K562 (cell line): ENCODE results near the gene VWA2. TPM values are rescaled to one million over a fixed set of nuclear protein-coding genes. Genes with fewer than 3 reads are reported as not detected.

Experiments used
- ATAC-seq: fragments of 200-7000 bp; cut with Tn5 transposase; 3 replicates; pipeline ENCODE4 v1.9.1; 2020; ENCODE audit warnings: moderate library complexity
- BruUV-seq: library from RNA; stranded (reverse); fragments of 400-500 nt; replicated peaks from 2 replicates; lab custom pipeline; 2021; lab: Mats Ljungman, UMichigan
- CTCF ChIA-PET: fragments of 300-600 bp; formaldehyde crosslinking; extraction: SDS; loops from one replicate; lab custom pipeline; 2021; ENCODE audit warnings: low intra/inter-chr PET ratio; lab: Yijun Ruan, JAX
- POLR2A ChIA-PET: fragments of 300-600, 350-650 bp; sonication (Branson Sonifier 250); formaldehyde crosslinking; extraction: SDS; loops from one replicate; lab custom pipeline; 2021; ENCODE audit warnings: antibody characterized with exemption, inconsistent platforms; lab: Yijun Ruan, JAX
- DNase-seq, 4 experiments: peaks; one replicate each; pipeline versions ENCODE4 v3.0.0 to v3.0.0-alpha.2; 2011 to 2018; ENCODE audit warnings: low spot score in 3 of 4, mixed read lengths in 3 of 4; ENCODE audit errors: extremely low read depth in 1 of 4
- FAIRE-seq: peaks from 2 replicates; lab custom pipeline; 2011; peaks lifted over from hg19 to GRCh38; lab: Jason Lieb, UNC
- H2AFZ ChIP-seq: 2 replicates; pipeline ENCODE4 v1.6.0; 2011; ENCODE audit warnings: low read depth, low read length, control low read depth, inconsistent platforms
- H3K27ac ChIP-seq: fragments of 200-600 bp; 3 replicates; pipeline ENCODE4 v1.8.0; 2011; ENCODE audit warnings: low read depth, mild to moderate bottlenecking, control low read depth, inconsistent platforms, low read length, moderate library complexity, mixed read lengths; ENCODE audit errors: extremely low read depth
- H3K27me3 ChIP-seq, 2 experiments: fragments of 300-600 bp in 1 of 2; 2 replicates in 1 of 2; 3 replicates in 1 of 2; pipeline versions ENCODE4 v1.6.0 to v1.8.0; 2011; ENCODE audit warnings: inconsistent platforms in 2 of 2, low read length in 2 of 2, mild to moderate bottlenecking in 1 of 2, mixed read lengths in 1 of 2, moderate library complexity in 1 of 2; ENCODE audit not compliant: control insufficient read depth in 2 of 2, insufficient read depth in 2 of 2
- H3K36me3 ChIP-seq: fragments of 300-600 bp; 3 replicates; pipeline ENCODE4 v1.8.0; 2011; ENCODE audit warnings: mild to moderate bottlenecking, low read length, inconsistent platforms; ENCODE audit not compliant: control insufficient read depth, insufficient read depth
- H3K4me1 ChIP-seq, 2 experiments: fragments of 200-600 bp in 1 of 2; replicated peaks in 1 of 2; 2 replicates in 1 of 2; 3 replicates in 1 of 2; pipeline versions ENCODE4 v1.5.1 to v1.8.0; 2011; ENCODE audit warnings: inconsistent platforms in 2 of 2, low read length in 2 of 2, mild to moderate bottlenecking in 1 of 2, mixed read lengths in 1 of 2, moderate library complexity in 1 of 2; ENCODE audit not compliant: control insufficient read depth in 2 of 2, insufficient read depth in 2 of 2
- H3K4me2 ChIP-seq: 2 replicates; pipeline ENCODE4 v1.6.1; 2011; ENCODE audit warnings: low read length, control low read depth, inconsistent platforms, mixed read lengths; ENCODE audit not compliant: insufficient read depth
- H3K4me3 ChIP-seq: fragments of 200-600 bp; sonication (generic), shearing (Covaris generic); 2 replicates; pipeline ENCODE4 v1.5.1; 2016; ENCODE audit warnings: control low read depth, inconsistent platforms
- H3K79me2 ChIP-seq: fragments of 200-600 bp; 3 replicates; pipeline ENCODE4 v1.8.0; 2011; ENCODE audit warnings: low read length, inconsistent platforms; ENCODE audit not compliant: control insufficient read depth, insufficient read depth
- H3K9ac ChIP-seq, 2 experiments: 2 replicates each; pipeline versions ENCODE4 v1.6.0 to v1.6.1; 2011; ENCODE audit warnings: low read depth in 2 of 2, low read length in 2 of 2, control low read depth in 1 of 2, inconsistent platforms in 1 of 2, mild to moderate bottlenecking in 1 of 2, mixed read lengths in 1 of 2; ENCODE audit not compliant: insufficient read depth in 1 of 2
- H3K9me1 ChIP-seq: one replicate; pipeline ENCODE4 v1.6.0; 2011; ENCODE audit warnings: inconsistent platforms, mild to moderate bottlenecking, low read length, moderate library complexity; ENCODE audit not compliant: control insufficient read depth, insufficient read depth
- H3K9me3 ChIP-seq: replicated peaks from 2 replicates; pipeline ENCODE4 v1.5.1; 2011; ENCODE audit warnings: low read depth, low read length, inconsistent platforms; ENCODE audit not compliant: control insufficient read depth, insufficient read depth
- H4K20me1 ChIP-seq: replicated peaks from 2 replicates; pipeline ENCODE4 v1.6.1; 2011; ENCODE audit warnings: low read length, inconsistent platforms, mixed read lengths; ENCODE audit not compliant: control insufficient read depth, insufficient read depth
- CXXC5 ChIP-seq: fragments of 250-450 bp; sonication (Bioruptor Pico); IDR thresholded peaks from 2 replicates; pipeline ENCODE4 v1.8.0; 2022; ENCODE audit warnings: inconsistent platforms, mild to moderate bottlenecking, moderate library complexity
- PHF20 ChIP-seq: fragments of 450-650 bp; IDR thresholded peaks from 2 replicates; pipeline ENCODE4 v1.6.1; 2018; ENCODE audit not compliant: partially characterized antibody
- PPARD ChIP-seq: fragments of 250-450 bp; sonication (Bioruptor Pico); IDR thresholded peaks from 2 replicates; pipeline ENCODE4 v1.8.0; 2022; ENCODE audit warnings: inconsistent platforms, mild to moderate bottlenecking, moderate library complexity
- SAFB2 ChIP-seq: fragments of 200-400 bp; formaldehyde crosslinking; IDR thresholded peaks from 2 replicates; pipeline ENCODE4 v1.6.1; 2018; ENCODE audit warnings: borderline replicate concordance, low read length, low read depth, moderate library complexity; ENCODE audit not compliant: severe bottlenecking
- ZNF174 ChIP-seq: fragments of 250-450 bp; sonication (Bioruptor Pico); IDR thresholded peaks from 2 replicates; pipeline ENCODE4 v1.4.0; 2020; ENCODE audit warnings: mild to moderate bottlenecking
- ZNF316 ChIP-seq: fragments of 450-650 bp; IDR thresholded peaks from 2 replicates; pipeline ENCODE4 v1.6.1; 2016
- WGBS: fragments of 100-300 bp; shearing (Covaris generic); methylation state at CpG from one replicate; pipeline ENCODE4 v1.1.6; 2016; ENCODE audit warnings: low coverage, mixed read lengths; ENCODE audit not compliant: insufficient coverage; ENCODE audit errors: missing lambda C conversion rate; 5-methylcytosine and 5-hydroxymethylcytosine counted together
- in situ Hi-C: fragments of 300-500 bp; cut with MboI; formaldehyde crosslinking; loops from 4 replicates; pipeline ENCODE4 v1.15.0; 2018; ENCODE audit warnings: inconsistent platforms, mixed read lengths
- intact Hi-C: fragments of 100-400 bp; cut with micrococcal nuclease; formaldehyde crosslinking; loops from 2 replicates; pipeline ENCODE4 v1.14.2; 2022
- polyA plus RNA-seq, 8 experiments: library from polyadenylated mRNA; depleted of rRNA in 4 of 8; stranded (reverse) in 5 of 8; unstranded in 3 of 8; fragments of >200 nt; fragmentation: Nextera tagmentation in 2 of 8; fragmentation: Illumina TruSeq in 1 of 8; extraction: Ambion mirVana in 2 of 8; extraction: Trizol in 1 of 8; gene quantifications; 2 replicates each; pipeline versions ENCODE4 v1.2.1 to v1.2.3, GENCODE V29; 2011 to 2014; ENCODE audit warnings: inconsistent platforms in 1 of 8, missing spikeins in 1 of 8
- total RNA-seq, 7 experiments: library from RNA; depleted of rRNA in 6 of 7; stranded (reverse); fragments of >200 nt in 6 of 7; fragmentation: Illumina TruSeq in 2 of 7; extraction: Trizol in 2 of 7; gene quantifications; 2 replicates each; pipeline versions ENCODE4 v1.2.1 to v1.2.3, GENCODE V29; 2011 to 2021; ENCODE audit warnings: low replicate concordance in 1 of 7
- TF ChIP-seq, protein P1 (sequence below): fragments of 450-650 bp; IDR thresholded peaks from 2 replicates; pipeline ENCODE4 v1.6.1; 2016; ENCODE audit warnings: borderline replicate concordance
- TF ChIP-seq, protein P2 (sequence below), 2 experiments: fragments of 450-650 bp in 1 of 2; IDR thresholded peaks; 2 replicates each; pipeline ENCODE4 v1.6.1; 2011 to 2017; ENCODE audit warnings: low read depth in 2 of 2, antibody characterized with exemption in 1 of 2, borderline replicate concordance in 1 of 2, low read length in 1 of 2, mild to moderate bottlenecking in 1 of 2, mixed read lengths in 1 of 2; ENCODE audit not compliant: control insufficient read depth in 1 of 2
- TF ChIP-seq, protein P3 (sequence below): IDR thresholded peaks from 2 replicates; pipeline ENCODE4 v1.6.1; 2011; ENCODE audit not compliant: insufficient read length; ENCODE audit errors: extremely low read depth
- TF ChIP-seq, protein P4 (sequence below): fragments of 250-450 bp; sonication (Bioruptor Pico); IDR thresholded peaks from 2 replicates; pipeline ENCODE4 v1.6.1; 2021; ENCODE audit warnings: mild to moderate bottlenecking
- TF ChIP-seq, protein P5 (sequence below): fragments of 250-450 bp; sonication (Bioruptor Pico); IDR thresholded peaks from 2 replicates; pipeline ENCODE4 v1.4.0; 2020; ENCODE audit warnings: mild to moderate bottlenecking, moderate library complexity

The VWA2 gene
- total and polyA plus RNA-seq, 9 of the 15 experiments (the other 6 are each of a cell fraction or from before 2014, with no cell fraction given) = not detected

DNA sequence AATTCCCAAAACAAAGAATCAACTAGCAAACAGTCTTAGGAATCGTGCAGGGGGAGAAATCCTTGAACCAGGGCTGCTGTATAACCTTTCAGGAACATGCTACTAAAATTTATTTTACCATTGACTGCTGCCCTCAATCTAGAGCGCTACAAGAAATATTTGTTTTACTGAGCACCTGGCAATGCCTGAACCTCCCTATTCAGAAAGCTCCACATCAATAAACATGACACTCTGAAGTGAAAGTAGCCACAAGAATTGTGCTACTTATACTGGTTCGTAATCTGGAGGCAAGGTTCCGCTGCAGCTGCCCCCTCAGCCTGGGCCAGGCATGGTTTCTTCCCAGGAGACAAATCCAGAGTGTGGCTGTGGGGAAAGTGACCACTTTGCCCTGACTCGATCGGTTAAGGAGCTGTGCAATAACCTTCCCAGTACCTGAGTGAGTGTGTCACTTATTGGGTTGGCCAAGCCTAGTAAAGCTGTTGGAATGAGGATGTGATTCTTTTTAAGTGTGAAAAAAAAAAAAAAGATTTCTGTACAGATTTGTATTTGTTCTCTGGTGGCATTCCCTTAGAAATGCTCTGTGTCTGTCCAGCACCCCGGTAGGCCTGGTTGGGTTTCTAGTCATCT is 7.7 kb downstream of the VWA2 start:
- intact Hi-C loops = no loop called here
- in situ Hi-C loops = no loop called here
- TF ChIP-seq, protein P1, sequence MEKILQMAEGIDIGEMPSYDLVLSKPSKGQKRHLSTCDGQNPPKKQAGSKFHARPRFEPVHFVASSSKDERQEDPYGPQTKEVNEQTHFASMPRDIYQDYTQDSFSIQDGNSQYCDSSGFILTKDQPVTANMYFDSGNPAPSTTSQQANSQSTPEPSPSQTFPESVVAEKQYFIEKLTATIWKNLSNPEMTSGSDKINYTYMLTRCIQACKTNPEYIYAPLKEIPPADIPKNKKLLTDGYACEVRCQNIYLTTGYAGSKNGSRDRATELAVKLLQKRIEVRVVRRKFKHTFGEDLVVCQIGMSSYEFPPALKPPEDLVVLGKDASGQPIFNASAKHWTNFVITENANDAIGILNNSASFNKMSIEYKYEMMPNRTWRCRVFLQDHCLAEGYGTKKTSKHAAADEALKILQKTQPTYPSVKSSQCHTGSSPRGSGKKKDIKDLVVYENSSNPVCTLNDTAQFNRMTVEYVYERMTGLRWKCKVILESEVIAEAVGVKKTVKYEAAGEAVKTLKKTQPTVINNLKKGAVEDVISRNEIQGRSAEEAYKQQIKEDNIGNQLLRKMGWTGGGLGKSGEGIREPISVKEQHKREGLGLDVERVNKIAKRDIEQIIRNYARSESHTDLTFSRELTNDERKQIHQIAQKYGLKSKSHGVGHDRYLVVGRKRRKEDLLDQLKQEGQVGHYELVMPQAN = no peak
- no peak for TF ChIP-seq CXXC5 (CRISPR knock-in tag)
- TF ChIP-seq, protein P2, sequence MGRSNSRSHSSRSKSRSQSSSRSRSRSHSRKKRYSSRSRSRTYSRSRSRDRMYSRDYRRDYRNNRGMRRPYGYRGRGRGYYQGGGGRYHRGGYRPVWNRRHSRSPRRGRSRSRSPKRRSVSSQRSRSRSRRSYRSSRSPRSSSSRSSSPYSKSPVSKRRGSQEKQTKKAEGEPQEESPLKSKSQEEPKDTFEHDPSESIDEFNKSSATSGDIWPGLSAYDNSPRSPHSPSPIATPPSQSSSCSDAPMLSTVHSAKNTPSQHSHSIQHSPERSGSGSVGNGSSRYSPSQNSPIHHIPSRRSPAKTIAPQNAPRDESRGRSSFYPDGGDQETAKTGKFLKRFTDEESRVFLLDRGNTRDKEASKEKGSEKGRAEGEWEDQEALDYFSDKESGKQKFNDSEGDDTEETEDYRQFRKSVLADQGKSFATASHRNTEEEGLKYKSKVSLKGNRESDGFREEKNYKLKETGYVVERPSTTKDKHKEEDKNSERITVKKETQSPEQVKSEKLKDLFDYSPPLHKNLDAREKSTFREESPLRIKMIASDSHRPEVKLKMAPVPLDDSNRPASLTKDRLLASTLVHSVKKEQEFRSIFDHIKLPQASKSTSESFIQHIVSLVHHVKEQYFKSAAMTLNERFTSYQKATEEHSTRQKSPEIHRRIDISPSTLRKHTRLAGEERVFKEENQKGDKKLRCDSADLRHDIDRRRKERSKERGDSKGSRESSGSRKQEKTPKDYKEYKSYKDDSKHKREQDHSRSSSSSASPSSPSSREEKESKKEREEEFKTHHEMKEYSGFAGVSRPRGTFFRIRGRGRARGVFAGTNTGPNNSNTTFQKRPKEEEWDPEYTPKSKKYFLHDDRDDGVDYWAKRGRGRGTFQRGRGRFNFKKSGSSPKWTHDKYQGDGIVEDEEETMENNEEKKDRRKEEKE (IDR thresholded peaks at IDR 0.05; ENCODE audit: borderline replicate concordance in 1 of 2, control insufficient read depth in 1 of 2, low read depth in 2 of 2, low read length in 1 of 2) = no peak
- TF ChIP-seq PHF20 = no peak
- TF ChIP-seq, protein P3, sequence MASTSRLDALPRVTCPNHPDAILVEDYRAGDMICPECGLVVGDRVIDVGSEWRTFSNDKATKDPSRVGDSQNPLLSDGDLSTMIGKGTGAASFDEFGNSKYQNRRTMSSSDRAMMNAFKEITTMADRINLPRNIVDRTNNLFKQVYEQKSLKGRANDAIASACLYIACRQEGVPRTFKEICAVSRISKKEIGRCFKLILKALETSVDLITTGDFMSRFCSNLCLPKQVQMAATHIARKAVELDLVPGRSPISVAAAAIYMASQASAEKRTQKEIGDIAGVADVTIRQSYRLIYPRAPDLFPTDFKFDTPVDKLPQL = no peak
- no peak for TF ChIP-seq ZNF316
- TF ChIP-seq, protein P4, sequence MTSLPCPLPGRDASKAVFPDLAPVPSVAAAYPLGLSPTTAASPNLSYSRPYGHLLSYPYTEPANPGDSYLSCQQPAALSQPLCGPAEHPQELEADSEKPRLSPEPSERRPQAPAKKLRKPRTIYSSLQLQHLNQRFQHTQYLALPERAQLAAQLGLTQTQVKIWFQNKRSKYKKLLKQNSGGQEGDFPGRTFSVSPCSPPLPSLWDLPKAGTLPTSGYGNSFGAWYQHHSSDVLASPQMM (CRISPR knock-in tag) = no peak
- TF ChIP-seq, protein P5, sequence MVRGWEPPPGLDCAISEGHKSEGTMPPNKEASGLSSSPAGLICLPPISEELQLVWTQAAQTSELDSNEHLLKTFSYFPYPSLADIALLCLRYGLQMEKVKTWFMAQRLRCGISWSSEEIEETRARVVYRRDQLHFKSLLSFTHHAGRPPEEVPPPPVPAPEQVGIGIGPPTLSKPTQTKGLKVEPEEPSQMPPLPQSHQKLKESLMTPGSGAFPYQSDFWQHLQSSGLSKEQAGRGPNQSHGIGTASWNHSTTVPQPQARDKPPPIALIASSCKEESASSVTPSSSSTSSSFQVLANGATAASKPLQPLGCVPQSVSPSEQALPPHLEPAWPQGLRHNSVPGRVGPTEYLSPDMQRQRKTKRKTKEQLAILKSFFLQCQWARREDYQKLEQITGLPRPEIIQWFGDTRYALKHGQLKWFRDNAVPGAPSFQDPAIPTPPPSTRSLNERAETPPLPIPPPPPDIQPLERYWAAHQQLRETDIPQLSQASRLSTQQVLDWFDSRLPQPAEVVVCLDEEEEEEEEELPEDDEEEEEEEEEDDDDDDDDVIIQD (CRISPR knock-in tag) = no peak
- no peak for TF ChIP-seq SAFB2
- TF ChIP-seq PPARD (CRISPR knock-in tag) = no peak
- TF ChIP-seq ZNF174 (CRISPR knock-in tag) = no peak
- no peak overlapping the region for H2AFZ ChIP-seq
- BruUV-seq = no TSS peak
- ChIA-PET POLR2A (interaction anchor here (0.9 to 1.8 kb wide), 2 partner anchors 17 to 41 kb away, joined by 4 read pairs; no protein-coding TSS in a partner anchor), CTCF (no interaction called here)
- no peaks in the 10 kb centered on the region for H3K9me1 ChIP-seq
- H3K4me2 ChIP-seq = no peak overlapping the region
- no peaks in the 10 kb centered on the region for H3K4me1 ChIP-seq
- WGBS = 0% methylated on average over 7 of the region's 7 CpGs
- no peaks in the 10 kb centered on the region for H3K79me2 ChIP-seq
- H3K9ac ChIP-seq = no peak overlapping the region
- ATAC-seq (no peak), DNase-seq (no peak), FAIRE-seq (no peak)
- H3K27me3 ChIP-seq = peaks cover 0 to 23% of the 10 kb centered on the region in 2 experiments; a peak in 3 of 5 replicates
- H3K4me3 ChIP-seq = no peak overlapping the region
- no peaks in the 10 kb centered on the region for H4K20me1 ChIP-seq
- H3K9me3 ChIP-seq = no peaks in the 10 kb centered on the region
- no peak overlapping the region for H3K27ac ChIP-seq
- no peaks in the 10 kb centered on the region for H3K36me3 ChIP-seq
